ENCODE data around the gene HSFX2.

DNA sequence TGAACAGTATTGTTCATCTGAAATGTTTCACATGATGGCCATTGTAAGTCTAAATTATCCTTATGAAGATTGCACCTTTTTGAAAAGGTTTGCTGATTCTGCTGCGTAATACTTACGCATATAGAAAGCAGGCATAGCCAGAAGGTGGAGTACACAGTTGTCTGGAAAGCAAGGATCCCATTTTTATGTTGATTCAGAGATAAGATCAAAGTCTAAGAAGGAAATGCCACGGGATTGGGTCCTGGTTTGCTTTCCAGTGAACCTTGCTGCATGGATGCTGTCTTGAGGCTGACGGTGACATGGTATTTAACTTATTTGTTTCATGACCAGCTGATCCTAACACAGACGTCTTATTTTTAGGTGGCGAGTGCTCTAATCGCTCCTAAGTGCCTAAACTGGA, 23.3 kb downstream of the HSFX2 start:
- TF ChIP-seq, protein P1, sequence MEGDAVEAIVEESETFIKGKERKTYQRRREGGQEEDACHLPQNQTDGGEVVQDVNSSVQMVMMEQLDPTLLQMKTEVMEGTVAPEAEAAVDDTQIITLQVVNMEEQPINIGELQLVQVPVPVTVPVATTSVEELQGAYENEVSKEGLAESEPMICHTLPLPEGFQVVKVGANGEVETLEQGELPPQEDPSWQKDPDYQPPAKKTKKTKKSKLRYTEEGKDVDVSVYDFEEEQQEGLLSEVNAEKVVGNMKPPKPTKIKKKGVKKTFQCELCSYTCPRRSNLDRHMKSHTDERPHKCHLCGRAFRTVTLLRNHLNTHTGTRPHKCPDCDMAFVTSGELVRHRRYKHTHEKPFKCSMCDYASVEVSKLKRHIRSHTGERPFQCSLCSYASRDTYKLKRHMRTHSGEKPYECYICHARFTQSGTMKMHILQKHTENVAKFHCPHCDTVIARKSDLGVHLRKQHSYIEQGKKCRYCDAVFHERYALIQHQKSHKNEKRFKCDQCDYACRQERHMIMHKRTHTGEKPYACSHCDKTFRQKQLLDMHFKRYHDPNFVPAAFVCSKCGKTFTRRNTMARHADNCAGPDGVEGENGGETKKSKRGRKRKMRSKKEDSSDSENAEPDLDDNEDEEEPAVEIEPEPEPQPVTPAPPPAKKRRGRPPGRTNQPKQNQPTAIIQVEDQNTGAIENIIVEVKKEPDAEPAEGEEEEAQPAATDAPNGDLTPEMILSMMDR (IDR thresholded peaks at IDR 0.05), result no peak
- TF ChIP-seq POLR2A (IDR thresholded peaks at IDR 0.05) (no peak), POLR2AphosphoS5 (IDR thresholded peaks at IDR 0.05) (no peak)

Data from suprapubic skin (tissue), 4 donors.